Measurements from ENCODE around the gene PDE7B. TPM values are rescaled to one million over a fixed set of nuclear protein-coding genes. Genes with fewer than 3 reads are reported as not detected.

The PDE7B gene
- total and polyA plus RNA-seq, 2 donors from 2014 or later: 4.6 to 15.4 TPM

GRCh38 chr6:136148051-136148450 is 296.6 kb downstream of the PDE7B start:
- Histone ChIP-seq H3K9me3 (ENCODE audit: control insufficient read depth in 2 of 3, insufficient read depth in 1 of 3, low read length in 3 of 3) (no peaks in the 10 kb centered on the region), H3K4me3 (ENCODE audit: low read length in 3 of 3) (no peak overlapping the region), H3K27ac (ENCODE audit: low read depth in 2 of 2, low read length in 2 of 2) (no peak overlapping the region), H3K27me3 (ENCODE audit: control insufficient read depth, insufficient read depth, low read length) (no peaks in the 10 kb centered on the region), H3K4me1 (ENCODE audit: control insufficient read depth in 2 of 3, insufficient read depth in 2 of 3, low read depth in 1 of 3, low read length in 3 of 3) (no peaks in the 10 kb centered on the region), H3K9ac (ENCODE audit: low read length in 3 of 3) (no peak overlapping the region), H3K36me3 (ENCODE audit: control insufficient read depth in 2 of 3, insufficient read depth in 3 of 3, low read length in 3 of 3) (peaks cover 0 to 3% (median 0%) of the 10 kb centered on the region in 3 donors)
- FAIRE-seq: no peak
- TF ChIP-seq CTCF (IDR thresholded peaks at IDR 0.05; ENCODE audit: borderline replicate concordance, extremely low read depth, insufficient read depth): no peak
- DNase-seq: no peak
- intact Hi-C loops (cut with DNase I): no loop called here

GRCh38 chr6:136148523-136148922 is 297.0 kb downstream of the PDE7B start:
- Histone ChIP-seq H3K4me3 (ENCODE audit: low read length in 3 of 3) (no peak overlapping the region), H3K36me3 (ENCODE audit: control insufficient read depth in 2 of 3, insufficient read depth in 3 of 3, low read length in 3 of 3) (peaks cover 0 to 3% (median 0%) of the 10 kb centered on the region in 3 donors), H3K9ac (ENCODE audit: low read length in 3 of 3) (no peak overlapping the region), H3K27ac (ENCODE audit: low read depth in 2 of 2, low read length in 2 of 2) (no peak overlapping the region), H3K9me3 (ENCODE audit: control insufficient read depth in 2 of 3, insufficient read depth in 1 of 3, low read length in 3 of 3) (no peaks in the 10 kb centered on the region), H3K4me1 (ENCODE audit: control insufficient read depth in 2 of 3, insufficient read depth in 2 of 3, low read depth in 1 of 3, low read length in 3 of 3) (no peaks in the 10 kb centered on the region), H3K27me3 (ENCODE audit: control insufficient read depth, insufficient read depth, low read length) (no peaks in the 10 kb centered on the region)
- FAIRE-seq (no peak), DNase-seq (no peak)
- no peak for TF ChIP-seq CTCF (IDR thresholded peaks at IDR 0.05; ENCODE audit: borderline replicate concordance, extremely low read depth, insufficient read depth)
- intact Hi-C loops (cut with DNase I): no loop called here

GRCh38 chr6:136149311-136149710 is 297.8 kb downstream of the PDE7B start:
- H3K27me3 ChIP-seq (ENCODE audit: control insufficient read depth, insufficient read depth, low read length): no peaks in the 10 kb centered on the region
- no peak overlapping the region for H3K4me3 ChIP-seq (ENCODE audit: low read length in 3 of 3)
- no peaks in the 10 kb centered on the region for H3K9me3 ChIP-seq (ENCODE audit: control insufficient read depth in 2 of 3, insufficient read depth in 1 of 3, low read length in 3 of 3)
- H3K27ac ChIP-seq (ENCODE audit: low read depth in 2 of 2, low read length in 2 of 2): no peak overlapping the region
- no peak overlapping the region for H3K9ac ChIP-seq (ENCODE audit: low read length in 3 of 3)
- TF ChIP-seq CTCF (IDR thresholded peaks at IDR 0.05; ENCODE audit: borderline replicate concordance, extremely low read depth, insufficient read depth): no peak
- H3K4me1 ChIP-seq (ENCODE audit: control insufficient read depth in 2 of 3, insufficient read depth in 2 of 3, low read depth in 1 of 3, low read length in 3 of 3): no peaks in the 10 kb centered on the region
- no peak for DNase-seq
- intact Hi-C loops (cut with DNase I): no loop called here
- peaks cover 0 to 3% (median 0%) of the 10 kb centered on the region in 3 donors for H3K36me3 ChIP-seq (ENCODE audit: control insufficient read depth in 2 of 3, insufficient read depth in 3 of 3, low read length in 3 of 3)
- no peak for FAIRE-seq

GRCh38 chr6:136150961-136151360 is 299.5 kb downstream of the PDE7B start:
- Histone ChIP-seq H3K4me1 (ENCODE audit: control insufficient read depth in 2 of 3, insufficient read depth in 2 of 3, low read depth in 1 of 3, low read length in 3 of 3) (no peaks in the 10 kb centered on the region), H3K36me3 (ENCODE audit: control insufficient read depth in 2 of 3, insufficient read depth in 3 of 3, low read length in 3 of 3) (peaks cover 0 to 8% (median 3%) of the 10 kb centered on the region in 3 donors), H3K27ac (ENCODE audit: low read depth in 2 of 2, low read length in 2 of 2) (no peak overlapping the region), H3K27me3 (ENCODE audit: control insufficient read depth, insufficient read depth, low read length) (no peaks in the 10 kb centered on the region), H3K9me3 (ENCODE audit: control insufficient read depth in 2 of 3, insufficient read depth in 1 of 3, low read length in 3 of 3) (no peaks in the 10 kb centered on the region), H3K4me3 (ENCODE audit: low read length in 3 of 3) (no peak overlapping the region), H3K9ac (ENCODE audit: low read length in 3 of 3) (no peak overlapping the region)
- intact Hi-C loops (cut with DNase I): no loop called here
- no peak for TF ChIP-seq CTCF (IDR thresholded peaks at IDR 0.05; ENCODE audit: borderline replicate concordance, extremely low read depth, insufficient read depth)
- FAIRE-seq (no peak), DNase-seq (no peak)

Data from kidney (tissue), 14 donors.